Middle frontal gyrus (tissue), 1 donor: ENCODE results near the gene GPR148.

ENCODE experiments used
- DNase-seq: peaks from one replicate; pipeline ENCODE4 v3.0.0-alpha.2; 2015; ENCODE audit warnings: low spot score; ENCODE audit errors: extremely low spot score

The GPR148 gene

GRCh38 chr2:130769343-130769907, 40.6 kb downstream of the GPR148 start:
- DNase-seq, result no peak

- no peak for DNase-seq
Observed at GRCh38 chr2:130776550-130776949, 47.7 kb downstream of the GPR148 start.

GRCh38 chr2:130778781-130779180, 49.9 kb downstream of the GPR148 start:
- DNase-seq, result no peak
